ENCODE results near the gene RASSF7.

- TF ChIP-seq CTCF (IDR thresholded peaks at IDR 0.05 in 4 of 5, conservative IDR thresholded peaks at IDR 0.05 in 1 of 5) (no peak), POLR2A (IDR thresholded peaks at IDR 0.05) (no peak)
These were observed 32.5 kb upstream of the RASSF7 start for GRCh38 chr11:528166-528814.
